ENCODE data around the gene YIPF6.

The YIPF6 gene

DNA sequence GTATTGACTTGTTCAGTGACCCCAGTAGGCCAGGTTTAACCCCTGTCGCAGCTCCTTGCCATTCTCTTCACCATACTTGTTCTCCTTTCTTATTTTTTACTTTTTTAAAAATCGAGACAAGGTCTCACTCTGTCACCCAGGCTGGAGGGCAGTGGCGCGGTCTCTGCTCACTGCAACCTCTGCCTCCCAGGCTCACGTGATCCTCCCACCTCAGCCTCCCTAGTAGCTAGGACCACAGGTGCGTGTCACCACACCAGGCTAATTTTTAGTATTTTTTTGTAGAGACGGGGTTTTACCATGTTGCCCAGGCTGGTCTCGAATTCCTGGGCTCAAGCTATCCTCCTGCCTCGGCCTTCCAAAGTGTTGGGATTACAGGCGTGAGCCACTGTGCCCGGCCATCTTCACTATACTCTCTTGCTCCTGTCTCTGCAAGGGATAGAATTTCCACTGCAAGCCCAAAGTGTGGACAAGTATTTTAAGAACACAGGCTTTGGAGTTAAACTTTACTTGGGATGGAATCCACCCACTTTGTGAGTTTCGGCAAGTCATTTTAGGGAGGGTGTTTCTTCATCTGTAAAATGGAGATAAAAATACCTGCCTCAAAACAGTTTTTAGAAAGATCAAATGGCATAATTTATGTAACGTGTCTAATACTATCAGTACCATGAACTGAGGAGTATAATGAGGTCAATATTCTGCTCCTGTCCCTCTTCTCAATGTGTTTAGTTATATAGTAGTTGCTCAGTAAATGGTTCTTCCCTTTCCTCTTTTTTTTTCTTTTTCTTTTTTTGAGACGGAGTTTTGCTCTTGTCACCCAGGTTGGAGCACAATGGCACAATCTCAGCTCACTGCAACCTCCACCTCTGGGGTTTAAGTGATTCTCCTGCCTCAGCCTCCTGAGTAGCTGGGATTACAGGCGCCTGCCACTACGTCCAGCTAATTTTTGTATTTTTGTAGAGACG lies 973 bp downstream of the YIPF6 start:
- no peaks in the 10 kb centered on the region for H3K9me3 ChIP-seq (ENCODE audit: severe bottlenecking)
- peak overlapping the region; percentile 58 for H3K4me3 ChIP-seq (ENCODE audit: severe bottlenecking)
- peaks cover 12% of the 10 kb centered on the region for H3K4me1 ChIP-seq (ENCODE audit: insufficient read depth, poor library complexity, severe bottlenecking)
- no peaks in the 10 kb centered on the region for H3K27me3 ChIP-seq (ENCODE audit: insufficient read depth, poor library complexity, severe bottlenecking)
- TF ChIP-seq CTCF (IDR thresholded peaks at IDR 0.05; ENCODE audit: poor library complexity, severe bottlenecking) = no peak
- no peak overlapping the region for H3K27ac ChIP-seq (ENCODE audit: poor library complexity, severe bottlenecking)
- DNase-seq (ENCODE audit: low spot score) (no peak), ATAC-seq (ENCODE audit: low read depth) (no peak)
- no peaks in the 10 kb centered on the region for H3K36me3 ChIP-seq (ENCODE audit: low read depth)

GRCh38 chrX:68503836-68504636 lies 5.2 kb downstream of the YIPF6 start:
- no peak for TF ChIP-seq CTCF (IDR thresholded peaks at IDR 0.05; ENCODE audit: poor library complexity, severe bottlenecking)
- Histone ChIP-seq H3K4me3 (ENCODE audit: severe bottlenecking) (no peak overlapping the region), H3K9me3 (ENCODE audit: severe bottlenecking) (no peaks in the 10 kb centered on the region), H3K36me3 (ENCODE audit: low read depth) (peaks cover 6% of the 10 kb centered on the region), H3K4me1 (ENCODE audit: insufficient read depth, poor library complexity, severe bottlenecking) (peaks cover 12% of the 10 kb centered on the region), H3K27me3 (ENCODE audit: insufficient read depth, poor library complexity, severe bottlenecking) (no peaks in the 10 kb centered on the region), H3K27ac (ENCODE audit: poor library complexity, severe bottlenecking) (peak overlapping the region; percentile 30)
- ATAC-seq (ENCODE audit: low read depth) (peak; percentile 88), DNase-seq (ENCODE audit: low spot score) (no peak)

GRCh38 chrX:68506649-68507048 lies 7.8 kb downstream of the YIPF6 start:
- ATAC-seq (ENCODE audit: low read depth) (no peak), DNase-seq (ENCODE audit: low spot score) (no peak)
- TF ChIP-seq CTCF (IDR thresholded peaks at IDR 0.05; ENCODE audit: poor library complexity, severe bottlenecking) = no peak
- peaks cover 12% of the 10 kb centered on the region for H3K4me1 ChIP-seq (ENCODE audit: insufficient read depth, poor library complexity, severe bottlenecking)
- peaks cover 16% of the 10 kb centered on the region for H3K36me3 ChIP-seq (ENCODE audit: low read depth)
- H3K27ac ChIP-seq (ENCODE audit: poor library complexity, severe bottlenecking) = no peak overlapping the region
- no peaks in the 10 kb centered on the region for H3K27me3 ChIP-seq (ENCODE audit: insufficient read depth, poor library complexity, severe bottlenecking)
- H3K9me3 ChIP-seq (ENCODE audit: severe bottlenecking) = no peaks in the 10 kb centered on the region
- H3K4me3 ChIP-seq (ENCODE audit: severe bottlenecking) = no peak overlapping the region

- DNase-seq (ENCODE audit: low spot score) (no peak), ATAC-seq (ENCODE audit: low read depth) (no peak)
- no peak for TF ChIP-seq CTCF (IDR thresholded peaks at IDR 0.05; ENCODE audit: poor library complexity, severe bottlenecking)
- Histone ChIP-seq H3K4me3 (ENCODE audit: severe bottlenecking) (no peak overlapping the region), H3K9me3 (ENCODE audit: severe bottlenecking) (no peaks in the 10 kb centered on the region), H3K4me1 (ENCODE audit: insufficient read depth, poor library complexity, severe bottlenecking) (peaks cover 9% of the 10 kb centered on the region), H3K27ac (ENCODE audit: poor library complexity, severe bottlenecking) (no peak overlapping the region), H3K27me3 (ENCODE audit: insufficient read depth, poor library complexity, severe bottlenecking) (no peaks in the 10 kb centered on the region), H3K36me3 (ENCODE audit: low read depth) (peaks cover 36% of the 10 kb centered on the region)
These were observed 9.9 kb downstream of the YIPF6 start for GRCh38 chrX:68508799-68509198.
